HG03520 (cell line): ENCODE data around the gene SOD1.
"Not testable (repeated sequence)": the region's sequence is repeated elsewhere in the genome, so short reads cannot be mapped to it uniquely, and the experiment has no call there.

ENCODE experiments used
- ATAC-seq: cut with Tn5 transposase; IDR thresholded peaks from one replicate; pipeline ENCODE4 v1.9.1; 2021; ENCODE audit warnings: mild to moderate bottlenecking, moderate library complexity; ENCODE audit not compliant: unreplicated experiment

Gene SOD1

GRCh38 chr21:31654821-31655580 is 4.5 kb upstream of the SOD1 start:
- not testable (repeated sequence) for ATAC-seq

GRCh38 chr21:31656199-31657095 is 3.0 kb upstream of the SOD1 start:
- no peak for ATAC-seq

- ATAC-seq, result no peak
Measured at GRCh38 chr21:31658053-31658452, 1.4 kb upstream of the SOD1 start.

DNA sequence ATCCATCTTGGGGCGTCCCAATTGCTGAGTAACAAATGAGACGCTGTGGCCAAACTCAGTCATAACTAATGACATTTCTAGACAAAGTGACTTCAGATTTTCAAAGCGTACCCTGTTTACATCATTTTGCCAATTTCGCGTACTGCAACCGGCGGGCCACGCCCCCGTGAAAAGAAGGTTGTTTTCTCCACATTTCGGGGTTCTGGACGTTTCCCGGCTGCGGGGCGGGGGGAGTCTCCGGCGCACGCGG is 282 bp upstream of the SOD1 start:
- ATAC-seq, result peak; percentile 26

DNA sequence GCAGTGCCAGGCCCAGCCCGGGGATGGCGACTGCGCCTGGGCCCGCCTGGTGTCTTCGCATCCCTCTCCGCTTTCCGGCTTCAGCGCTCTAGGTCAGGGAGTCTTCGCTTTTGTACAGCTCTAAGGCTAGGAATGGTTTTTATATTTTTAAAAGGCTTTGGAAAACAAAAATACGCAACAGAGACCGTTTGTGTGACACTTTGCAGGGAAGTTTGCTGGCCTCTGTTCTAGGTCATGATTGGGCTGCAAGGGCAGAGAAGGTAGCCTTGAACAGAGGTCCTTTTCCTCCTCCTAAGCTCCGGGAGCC is 719 bp downstream of the SOD1 start:
- ATAC-seq, result no peak

DNA sequence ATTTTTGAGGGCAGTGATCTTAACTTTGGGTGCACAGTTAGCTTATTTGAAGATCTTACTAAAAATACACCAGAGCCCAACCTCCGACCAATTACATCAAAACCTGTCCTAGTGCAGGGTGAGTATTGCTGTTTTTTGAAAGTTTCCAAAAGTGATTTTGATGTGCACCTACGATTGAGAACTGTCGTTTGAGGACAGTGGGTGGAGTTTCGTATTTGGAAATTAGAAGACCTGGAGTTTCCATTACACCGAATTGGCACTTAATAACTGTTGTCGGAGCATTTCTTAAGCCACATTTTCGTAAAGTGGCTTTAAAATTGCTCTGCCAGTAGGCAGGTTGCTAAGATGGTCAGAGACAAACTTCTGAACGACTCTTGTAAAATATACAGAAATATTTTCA is 1.1 kb downstream of the SOD1 start:
- no peak for ATAC-seq

GRCh38 chr21:31663584-31664249 is 4.2 kb downstream of the SOD1 start:
- no peak for ATAC-seq

GRCh38 chr21:31665397-31665796 is 5.9 kb downstream of the SOD1 start:
- no peak for ATAC-seq

DNA sequence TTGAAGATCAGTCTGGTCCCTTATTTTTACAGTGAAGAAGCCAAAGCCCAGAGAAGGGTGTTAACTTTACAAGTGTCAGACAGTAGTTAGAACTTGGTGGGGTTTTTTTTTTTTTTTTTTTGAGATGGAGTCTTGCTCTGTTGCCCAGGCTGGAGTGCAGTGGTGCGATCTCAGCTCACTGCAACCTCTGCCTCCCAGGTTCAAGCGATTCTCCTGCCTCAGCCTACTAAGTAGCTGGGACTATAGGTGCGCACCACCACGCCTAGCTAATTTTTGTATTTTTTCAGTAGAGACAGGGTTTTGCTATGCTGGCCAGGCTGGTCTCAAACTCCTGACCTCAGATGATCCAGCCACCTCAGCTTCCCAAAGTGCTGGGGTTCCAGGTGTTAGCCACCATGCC is 6.4 kb downstream of the SOD1 start:
- not testable (repeated sequence) for ATAC-seq

DNA sequence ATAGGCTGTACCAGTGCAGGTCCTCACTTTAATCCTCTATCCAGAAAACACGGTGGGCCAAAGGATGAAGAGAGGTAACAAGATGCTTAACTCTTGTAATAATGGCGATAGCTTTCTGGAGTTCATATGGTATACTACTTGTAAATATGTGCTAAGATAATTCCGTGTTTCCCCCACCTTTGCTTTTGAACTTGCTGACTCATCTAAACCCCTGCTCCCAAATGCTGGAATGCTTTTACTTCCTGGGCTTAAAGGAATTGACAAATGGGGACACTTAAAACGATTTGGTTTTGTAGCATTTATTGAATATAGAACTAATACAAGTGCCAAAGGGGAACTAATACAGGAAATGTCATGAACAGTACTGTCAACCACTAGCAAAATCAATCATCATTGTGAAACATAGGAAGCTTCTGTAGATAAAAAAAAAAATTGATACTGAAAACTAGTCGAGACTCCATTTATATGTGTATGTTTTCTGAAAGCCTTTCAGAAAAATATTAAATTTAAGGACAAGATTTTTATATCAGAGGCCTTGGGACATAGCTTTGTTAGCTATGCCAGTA is 7.0 kb downstream of the SOD1 start:
- ATAC-seq, result no peak

DNA sequence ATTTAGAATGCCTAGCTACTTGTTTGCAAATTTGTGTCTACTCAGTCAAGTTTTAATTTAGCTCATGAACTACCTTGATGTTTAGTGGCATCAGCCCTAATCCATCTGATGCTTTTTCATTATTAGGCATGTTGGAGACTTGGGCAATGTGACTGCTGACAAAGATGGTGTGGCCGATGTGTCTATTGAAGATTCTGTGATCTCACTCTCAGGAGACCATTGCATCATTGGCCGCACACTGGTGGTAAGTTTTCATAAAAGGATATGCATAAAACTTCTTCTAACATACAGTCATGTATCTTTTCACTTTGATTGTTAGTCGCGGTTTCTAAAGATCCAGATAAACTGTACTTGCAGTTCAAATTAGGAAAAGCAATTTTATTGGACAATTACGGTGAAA is 7.6 kb downstream of the SOD1 start:
- ATAC-seq, result no peak

DNA sequence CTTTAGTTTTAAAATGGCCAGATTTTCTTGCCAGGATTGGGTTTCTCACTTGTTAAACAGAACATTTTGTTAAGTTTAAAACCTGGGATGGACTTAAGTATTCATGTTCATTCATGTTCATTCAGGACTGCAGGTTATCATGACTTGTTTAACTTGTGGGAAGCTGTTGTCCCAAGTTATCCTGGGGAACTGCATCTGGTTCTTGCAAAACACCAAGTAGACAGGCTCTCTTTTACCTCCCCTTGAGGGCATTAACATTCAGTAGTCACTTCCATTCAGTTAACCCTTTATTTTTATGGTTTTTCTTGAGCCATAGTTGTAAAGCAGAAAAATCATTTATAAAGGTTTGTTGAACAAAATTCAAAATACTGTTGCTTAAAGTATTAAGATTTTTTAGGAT is 8.1 kb downstream of the SOD1 start:
- ATAC-seq, result no peak

- no peak for ATAC-seq
Measured at GRCh38 chr21:31668651-31669491, 9.4 kb downstream of the SOD1 start.

DNA sequence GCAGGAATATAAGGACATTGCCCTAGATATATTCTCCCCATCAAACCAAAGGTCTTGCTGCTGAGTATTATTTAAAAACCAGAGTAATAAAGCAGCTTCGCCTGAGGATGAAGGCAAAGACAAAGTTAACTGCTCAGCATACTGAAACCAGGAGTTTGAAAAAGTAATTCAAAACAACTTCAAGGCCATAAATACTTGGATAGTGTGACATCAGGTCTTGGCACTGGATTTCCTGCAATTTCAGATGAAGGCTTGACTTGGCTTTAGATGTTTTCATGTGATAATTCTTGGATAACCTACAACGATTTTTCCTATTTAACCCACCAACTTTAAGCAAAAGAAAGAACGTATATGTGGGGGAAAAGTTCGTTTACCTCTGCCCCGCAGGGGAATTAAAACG is 10.6 kb downstream of the SOD1 start:
- ATAC-seq, result no peak

GRCh38 chr21:31671146-31671716 is 11.7 kb downstream of the SOD1 start:
- ATAC-seq, result no peak

GRCh38 chr21:31671931-31672330 is 12.4 kb downstream of the SOD1 start:
- no peak for ATAC-seq

- no peak for ATAC-seq
Measured at GRCh38 chr21:31673321-31673912, 13.9 kb downstream of the SOD1 start.

GRCh38 chr21:31675318-31675717 is 15.8 kb downstream of the SOD1 start:
- ATAC-seq, result no peak

DNA sequence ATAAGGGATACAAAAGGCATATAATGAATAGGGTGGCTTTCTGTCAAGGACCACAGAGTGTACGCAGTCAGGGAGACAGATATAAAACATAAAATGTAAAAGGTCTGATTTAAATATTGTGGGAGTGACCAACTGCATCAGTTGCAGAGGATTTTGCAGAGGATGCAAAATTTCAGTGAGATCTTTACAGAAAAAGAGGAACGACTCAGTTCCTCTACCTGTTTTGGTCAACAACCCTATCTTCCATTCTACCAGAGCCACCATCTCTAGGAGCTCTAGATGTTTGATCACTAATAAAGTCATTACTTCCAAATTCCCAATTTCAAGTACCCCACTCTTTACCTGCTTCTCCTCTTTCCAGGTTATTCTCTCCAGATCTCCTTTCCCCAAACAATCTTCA is 16.5 kb downstream of the SOD1 start:
- no peak for ATAC-seq

DNA sequence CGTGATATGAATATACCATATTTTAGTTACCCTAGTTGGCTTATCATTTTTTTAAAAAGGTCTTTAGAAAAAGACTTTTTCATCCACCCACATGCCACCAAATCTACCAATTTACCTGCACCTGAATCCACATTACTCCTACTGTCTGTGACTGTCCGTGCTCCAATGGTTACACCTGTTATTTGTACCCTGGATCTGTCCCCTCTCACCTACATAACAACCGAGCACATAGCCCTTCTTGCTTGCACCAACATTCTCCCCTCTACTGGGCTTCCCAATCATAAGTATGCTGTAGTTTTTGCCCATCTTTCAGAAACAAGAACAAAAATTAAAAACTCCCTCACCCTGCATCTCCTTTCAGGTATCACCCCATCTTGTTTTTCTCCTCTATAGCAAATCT is 17.6 kb downstream of the SOD1 start:
- ATAC-seq, result no peak
